GM12891 (cell line): ENCODE results near the gene PCK2.

Source experiments
- DNase-seq: peaks from one replicate; pipeline ENCODE4 v3.0.0; 2011; ENCODE audit warnings: low spot score; ENCODE audit not compliant: insufficient read length
- FAIRE-seq: peaks from 2 replicates; lab custom pipeline; 2011; peaks lifted over from hg19 to GRCh38; lab: Jason Lieb, UNC
- PAX5 ChIP-seq: IDR thresholded peaks from 2 replicates; pipeline ENCODE4 v1.6.1; 2011; ENCODE audit warnings: low read length, moderate library complexity, mild to moderate bottlenecking; ENCODE audit not compliant: insufficient read depth, severe bottlenecking
- POLR2A ChIP-seq: IDR thresholded peaks from 2 replicates; pipeline ENCODE4 v1.6.1; 2011; ENCODE audit warnings: low read depth, low read length, control low read depth
- POLR2AphosphoS5 ChIP-seq: IDR thresholded peaks from 2 replicates; pipeline ENCODE4 v1.6.1; 2011; ENCODE audit warnings: low read depth, low read length, control low read depth
- POU2F2 ChIP-seq: IDR thresholded peaks from 2 replicates; pipeline ENCODE4 v1.6.1; 2011; ENCODE audit warnings: low read depth, mild to moderate bottlenecking, control low read depth, low read length, moderate library complexity
- SPI1 ChIP-seq: IDR thresholded peaks from 2 replicates; pipeline ENCODE4 v1.6.1; 2011; ENCODE audit warnings: low read depth, low read length, control low read depth
- TAF1 ChIP-seq: IDR thresholded peaks from 2 replicates; pipeline ENCODE4 v1.6.1; 2011; ENCODE audit warnings: low read depth, low read length, control low read depth

PCK2 gene

DNA sequence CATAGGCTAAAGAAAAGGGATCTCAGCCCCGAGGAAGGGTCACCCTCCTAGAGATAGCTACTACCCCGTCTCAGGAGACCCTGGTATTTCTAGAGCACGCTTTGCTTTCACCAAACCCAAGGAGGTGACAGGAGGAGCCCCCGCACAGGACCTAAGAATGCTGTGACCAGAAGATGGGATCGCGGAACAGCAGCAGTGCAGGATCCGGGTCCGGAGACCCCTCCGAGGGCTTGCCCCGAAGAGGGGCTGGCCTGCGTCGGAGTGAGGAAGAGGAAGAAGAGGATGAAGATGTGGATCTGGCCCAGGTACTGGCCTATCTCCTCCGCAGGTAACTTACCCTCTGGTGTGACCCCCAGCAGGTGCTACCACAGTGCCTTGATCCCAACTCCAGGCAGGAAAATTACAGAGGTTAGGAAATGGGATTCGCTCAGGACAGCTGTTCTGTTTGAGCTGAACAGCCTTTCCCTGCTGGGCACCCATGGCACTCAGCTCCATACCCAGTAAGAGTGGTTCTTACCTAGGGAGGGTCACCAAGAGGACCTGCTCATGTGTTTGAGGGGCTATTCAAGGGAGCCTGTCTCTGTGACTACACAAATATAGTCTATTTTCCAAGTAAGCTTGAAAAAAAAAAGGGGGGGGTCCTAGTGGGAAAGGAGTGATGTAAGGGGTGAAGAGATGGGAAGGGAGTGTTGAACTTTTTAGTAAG is 21.5 kb downstream of the PCK2 start:
- FAIRE-seq (no peak), DNase-seq (no peak)
- no peak for TF ChIP-seq POLR2A
- TF ChIP-seq PAX5: no peak
- TF ChIP-seq POLR2AphosphoS5: no peak
- no peak for TF ChIP-seq TAF1
- TF ChIP-seq POU2F2: no peak
- no peak for TF ChIP-seq SPI1

DNA sequence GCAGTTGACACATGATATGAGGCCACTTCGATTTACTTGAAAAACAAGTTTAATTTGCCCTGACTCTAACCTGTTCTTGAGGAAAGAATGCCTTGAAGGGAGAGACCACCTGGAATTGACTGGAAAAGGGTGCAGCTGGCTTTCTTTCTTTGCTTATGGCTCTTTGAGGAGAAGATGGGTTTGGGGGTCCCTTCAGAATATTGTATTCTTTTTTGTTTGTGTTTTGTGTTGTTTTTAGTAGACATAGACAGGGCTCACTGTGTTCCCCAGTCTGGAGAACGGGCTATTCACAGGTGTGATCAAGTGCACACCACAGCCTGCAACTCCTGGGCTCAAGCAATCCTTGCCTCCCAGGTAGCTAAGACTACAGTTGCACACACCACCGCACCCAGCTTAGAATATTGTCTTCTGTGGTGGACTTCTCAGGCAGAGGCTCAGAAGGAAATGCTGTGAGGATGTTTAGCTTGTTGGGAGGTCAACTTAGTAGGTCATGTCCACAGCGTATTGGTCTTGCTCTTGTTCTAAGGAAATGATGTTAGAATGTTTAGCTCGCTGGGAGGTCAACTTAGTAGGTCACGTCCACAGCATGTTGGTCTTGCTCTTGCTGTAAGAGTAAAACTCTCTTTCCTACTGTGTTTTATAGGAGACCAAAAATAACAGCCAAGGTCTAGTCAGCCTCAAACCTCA is 22.2 kb downstream of the PCK2 start:
- TF ChIP-seq PAX5 (no peak), POLR2AphosphoS5 (no peak), TAF1 (no peak), POU2F2 (no peak), SPI1 (no peak), POLR2A (no peak)
- DNase-seq (no peak), FAIRE-seq (no peak)

DNA sequence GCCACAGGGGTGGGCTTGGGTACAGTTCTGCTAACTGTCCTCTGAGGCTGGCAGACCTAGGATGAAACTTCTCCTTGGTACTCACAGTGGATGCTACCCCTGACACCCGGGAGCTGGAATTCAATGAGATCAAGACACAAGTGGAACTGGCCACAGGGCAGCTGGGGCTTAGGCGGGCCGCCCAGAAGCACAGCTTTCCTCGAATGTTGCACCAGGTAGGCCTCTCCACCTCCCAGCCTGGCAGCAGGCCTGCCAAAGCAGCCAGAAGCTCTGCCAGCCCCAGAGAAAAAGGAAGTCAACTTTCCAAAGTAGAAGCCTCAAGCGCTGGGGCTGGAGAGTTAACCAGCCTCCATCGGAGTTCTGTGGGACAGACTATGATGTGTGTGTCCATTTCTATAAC is 23.1 kb downstream of the PCK2 start:
- no peak for DNase-seq
- no peak for FAIRE-seq
- TF ChIP-seq PAX5 (no peak), TAF1 (no peak), POLR2AphosphoS5 (no peak), POU2F2 (no peak)

DNA sequence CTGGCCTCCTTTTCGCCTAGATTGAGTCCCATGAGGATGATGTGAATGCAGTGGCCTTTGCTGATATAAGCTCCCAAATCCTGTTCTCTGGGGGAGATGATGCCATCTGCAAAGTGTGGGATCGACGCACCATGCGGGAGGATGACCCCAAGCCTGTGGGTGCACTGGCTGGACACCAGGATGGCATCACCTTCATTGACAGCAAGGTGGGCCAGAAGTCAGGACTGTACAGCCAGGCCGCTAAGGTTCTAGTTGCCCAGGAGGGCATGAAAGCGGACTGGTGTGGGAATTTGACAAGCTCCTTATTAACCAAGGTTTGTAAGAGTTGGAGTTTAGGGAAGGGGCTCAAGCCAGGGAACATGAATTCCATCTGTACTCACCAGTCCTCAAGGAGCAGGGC is 25.6 kb downstream of the PCK2 start:
- no peak for DNase-seq
- no peak for FAIRE-seq
- TF ChIP-seq SPI1 (no peak), PAX5 (no peak), POU2F2 (no peak), TAF1 (no peak), POLR2A (no peak), POLR2AphosphoS5 (no peak)

DNA sequence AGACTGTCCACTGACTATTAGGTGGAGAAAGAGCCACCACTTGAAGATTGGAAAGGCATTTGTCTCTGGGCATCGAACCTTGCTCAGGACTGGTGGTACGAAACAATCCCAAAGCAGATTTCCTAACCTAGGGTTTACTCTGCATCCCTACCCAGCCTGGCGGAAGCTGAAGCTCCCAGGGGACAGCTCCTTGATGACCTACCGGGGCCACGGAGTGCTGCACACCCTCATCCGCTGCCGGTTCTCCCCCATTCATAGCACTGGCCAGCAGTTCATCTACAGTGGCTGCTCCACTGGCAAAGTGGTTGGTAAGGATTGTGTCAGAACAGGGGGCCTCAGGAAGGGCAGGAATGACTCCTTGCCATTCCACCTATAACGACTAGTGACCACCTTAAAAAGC is 27.1 kb downstream of the PCK2 start:
- no peak for FAIRE-seq

DNA sequence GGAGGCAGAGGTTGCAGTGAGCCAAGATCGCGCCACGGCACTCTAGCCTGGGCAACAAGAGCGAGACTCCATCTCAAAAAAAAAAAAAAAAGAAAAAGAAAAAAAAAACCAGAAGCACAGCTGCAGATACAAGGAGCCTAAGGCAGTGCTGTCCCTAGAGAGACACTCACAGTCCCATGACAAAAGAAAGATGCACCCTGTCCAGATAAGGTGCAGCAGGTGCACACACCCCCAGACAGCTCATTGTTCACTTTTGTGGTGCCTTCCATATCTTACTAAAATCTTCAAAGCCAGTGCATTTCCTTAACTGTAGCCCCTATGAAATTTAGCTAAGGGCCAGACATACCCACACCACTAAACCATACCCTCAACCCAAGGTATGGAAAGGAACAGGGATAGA is 28.3 kb downstream of the PCK2 start:
- FAIRE-seq (no peak), DNase-seq (no peak)
- TF ChIP-seq POU2F2 (no peak), PAX5 (no peak), POLR2A (no peak), TAF1 (no peak), SPI1 (no peak), POLR2AphosphoS5 (no peak)

More for the DNA sequence above, 27.1 kb downstream of the PCK2 start:
- no peak for TF ChIP-seq POLR2A
- no peak for TF ChIP-seq TAF1
- no peak for TF ChIP-seq POU2F2
- no peak for DNase-seq

DNA sequence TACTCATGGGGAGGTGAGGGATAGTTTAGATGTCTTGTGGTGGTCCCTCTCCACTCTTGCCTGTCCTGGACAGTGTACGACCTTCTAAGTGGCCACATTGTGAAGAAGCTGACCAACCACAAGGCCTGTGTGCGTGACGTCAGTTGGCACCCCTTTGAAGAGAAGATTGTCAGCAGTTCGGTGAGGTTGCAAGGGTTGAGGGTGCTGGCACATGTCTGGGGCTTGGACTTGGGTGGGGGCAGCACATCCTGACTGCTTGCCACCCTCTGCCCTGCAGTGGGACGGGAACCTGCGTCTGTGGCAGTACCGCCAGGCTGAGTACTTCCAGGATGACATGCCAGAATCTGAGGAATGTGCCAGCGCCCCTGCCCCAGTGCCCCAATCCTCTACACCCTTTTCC is 28.8 kb downstream of the PCK2 start:
- FAIRE-seq (no peak), DNase-seq (no peak)
- TF ChIP-seq POLR2AphosphoS5 (no peak), POLR2A (no peak; the same call in 1 of the 2 replicates), POU2F2 (no peak), SPI1 (no peak), PAX5 (no peak), TAF1 (no peak)

DNA sequence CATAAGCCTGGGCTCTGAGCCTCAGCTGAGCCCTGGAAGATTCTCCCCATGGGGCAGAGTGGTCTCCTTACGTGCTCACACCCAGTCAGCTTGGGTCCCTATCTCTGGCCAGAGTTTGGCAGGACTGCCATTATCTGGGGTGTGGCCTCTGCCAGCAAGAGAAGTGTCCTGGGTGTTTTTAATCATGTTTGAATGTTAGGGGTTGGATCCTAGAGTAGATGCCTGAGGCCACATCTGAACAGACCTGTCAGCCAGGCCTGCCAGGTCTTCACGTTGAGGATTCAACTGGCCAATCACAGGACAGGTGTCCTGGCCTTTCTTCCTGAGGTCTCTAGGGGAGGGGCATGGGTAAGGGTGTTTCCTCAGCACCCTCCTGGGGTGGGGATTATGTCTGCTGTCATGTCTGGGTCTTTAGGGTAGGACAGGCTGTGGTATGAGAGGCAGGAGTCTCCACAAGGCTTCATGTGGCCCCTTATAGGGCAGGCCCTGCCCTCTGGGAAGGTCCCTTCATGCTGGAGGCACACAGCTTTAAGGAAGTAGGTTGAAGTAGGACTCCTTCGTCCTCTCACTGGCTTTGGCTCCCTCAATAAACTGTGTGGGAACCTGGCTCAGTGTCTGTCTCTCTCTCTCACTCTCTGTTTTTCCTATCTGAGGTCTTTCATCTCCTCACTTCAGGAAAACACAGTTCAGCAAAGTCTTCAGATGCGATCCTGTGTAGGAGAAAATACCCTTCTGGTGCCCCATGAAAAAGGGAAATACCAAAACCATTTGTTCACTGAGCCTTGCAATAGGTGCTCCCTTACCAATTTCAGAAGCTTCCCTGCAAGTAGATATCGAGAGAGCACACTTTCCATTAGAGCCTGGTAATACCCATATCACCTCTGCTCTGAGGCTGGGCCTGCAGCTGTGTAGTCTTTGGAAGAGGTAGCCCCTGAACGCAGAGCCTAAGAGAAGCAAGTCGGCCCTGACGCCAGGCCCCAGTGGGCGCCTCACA is 29.6 kb downstream of the PCK2 start:
- DNase-seq: no peak
- no peak for TF ChIP-seq POU2F2
- TF ChIP-seq POLR2A: no peak; the same call in 1 of the 2 replicates
- no peak for TF ChIP-seq PAX5
- no peak for TF ChIP-seq TAF1
- TF ChIP-seq POLR2AphosphoS5: no peak; the same call in 1 of the 2 replicates
- TF ChIP-seq SPI1: no peak
- no peak for FAIRE-seq

DNA sequence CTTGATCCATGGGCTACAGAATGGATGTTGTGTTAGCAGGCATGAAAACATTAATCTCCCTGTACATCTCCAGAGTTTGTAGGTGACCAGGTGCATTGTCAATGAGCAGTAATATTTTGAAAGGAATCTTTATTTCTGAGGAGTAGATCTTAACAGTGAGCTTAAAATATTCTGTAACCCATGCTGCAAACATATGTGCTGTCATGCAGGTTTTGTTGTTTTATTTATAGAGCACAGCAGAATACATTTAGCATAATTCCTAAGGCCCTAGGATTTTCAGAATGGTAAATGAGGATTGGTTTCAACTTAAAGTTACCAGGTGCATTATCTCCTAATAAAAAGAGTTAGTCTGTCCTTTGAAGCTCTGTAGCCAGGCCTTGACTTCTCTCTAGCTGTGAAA is 32.8 kb downstream of the PCK2 start:
- no peak for TF ChIP-seq POLR2A
- no peak for TF ChIP-seq SPI1
- TF ChIP-seq TAF1: no peak
- no peak for TF ChIP-seq POU2F2
- FAIRE-seq (no peak), DNase-seq (no peak)
